GM12892 (cell line): Measurements from ENCODE around the gene SGCD.

Source experiments
- POLR2A ChIP-seq: IDR thresholded peaks from 2 replicates; pipeline ENCODE4 v1.6.1; 2011; ENCODE audit warnings: low read depth, low read length, control low read depth
- POLR2AphosphoS5 ChIP-seq: IDR thresholded peaks from 2 replicates; pipeline ENCODE4 v1.6.1; 2011; ENCODE audit warnings: low read depth, low read length, control low read depth

DNA sequence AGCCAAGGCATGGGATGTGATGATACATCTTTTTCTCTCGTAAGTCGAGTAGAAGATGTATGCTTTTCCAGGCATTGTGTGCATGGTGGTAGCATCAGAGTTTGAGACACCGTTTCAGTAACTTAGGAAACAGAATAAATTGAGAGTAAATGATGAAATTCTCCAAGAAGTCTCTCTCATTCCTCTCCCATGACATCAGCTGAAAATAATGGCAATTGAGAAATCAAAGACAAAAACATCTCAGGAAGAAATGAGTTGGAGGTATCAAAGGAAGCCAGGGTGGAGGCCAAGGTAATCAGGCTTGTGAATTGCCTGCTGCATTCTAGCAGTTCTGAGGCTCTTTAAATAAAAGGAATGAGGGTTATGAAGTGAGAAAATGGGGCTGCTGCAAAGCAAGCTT lies 53.9 kb downstream of the SGCD start:
- TF ChIP-seq POLR2AphosphoS5 = no peak
- no peak for TF ChIP-seq POLR2A
